PC-3 (cell line): ENCODE results near the gene FOXN3.

ENCODE experiments used
- EZH2phosphoT487 ChIP-seq: fragments of 300-600 bp; sonication (generic); IDR thresholded peaks from 2 replicates; pipeline ENCODE4 v1.6.1; 2018; ENCODE audit warnings: mild to moderate bottlenecking, antibody characterized with exemption, low read length, borderline replicate concordance
- TF ChIP-seq, protein P1 (sequence below): fragments of 300-600 bp; sonication (generic); conservative IDR thresholded peaks from 2 replicates; pipeline ENCODE4 v1.5.1; 2017; ENCODE audit warnings: antibody characterized with exemption, low read depth, mild to moderate bottlenecking, low read length

GRCh38 chr14:89264196-89264800 is 152.7 kb downstream of the FOXN3 start:
- TF ChIP-seq, protein P1, sequence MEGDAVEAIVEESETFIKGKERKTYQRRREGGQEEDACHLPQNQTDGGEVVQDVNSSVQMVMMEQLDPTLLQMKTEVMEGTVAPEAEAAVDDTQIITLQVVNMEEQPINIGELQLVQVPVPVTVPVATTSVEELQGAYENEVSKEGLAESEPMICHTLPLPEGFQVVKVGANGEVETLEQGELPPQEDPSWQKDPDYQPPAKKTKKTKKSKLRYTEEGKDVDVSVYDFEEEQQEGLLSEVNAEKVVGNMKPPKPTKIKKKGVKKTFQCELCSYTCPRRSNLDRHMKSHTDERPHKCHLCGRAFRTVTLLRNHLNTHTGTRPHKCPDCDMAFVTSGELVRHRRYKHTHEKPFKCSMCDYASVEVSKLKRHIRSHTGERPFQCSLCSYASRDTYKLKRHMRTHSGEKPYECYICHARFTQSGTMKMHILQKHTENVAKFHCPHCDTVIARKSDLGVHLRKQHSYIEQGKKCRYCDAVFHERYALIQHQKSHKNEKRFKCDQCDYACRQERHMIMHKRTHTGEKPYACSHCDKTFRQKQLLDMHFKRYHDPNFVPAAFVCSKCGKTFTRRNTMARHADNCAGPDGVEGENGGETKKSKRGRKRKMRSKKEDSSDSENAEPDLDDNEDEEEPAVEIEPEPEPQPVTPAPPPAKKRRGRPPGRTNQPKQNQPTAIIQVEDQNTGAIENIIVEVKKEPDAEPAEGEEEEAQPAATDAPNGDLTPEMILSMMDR: no peak
- no peak for TF ChIP-seq EZH2phosphoT487
